ENCODE data around the gene CALR3. TPM values are rescaled to one million over a fixed set of nuclear protein-coding genes. Genes with fewer than 3 reads are reported as not detected.

CALR3 gene
- total and polyA plus RNA-seq, 10 of the 15 experiments (the other 5 are each of a cell fraction or from before 2014, with no cell fraction given) = 0.05 to 0.45 (median 0.12) TPM; not detected in 2

- no peaks in the 10 kb centered on the region for H3K27me3 ChIP-seq (replicated peaks in 1 of 2; ENCODE audit: control insufficient read depth in 2 of 2, insufficient read depth in 2 of 2, low read length in 1 of 2)
- H4K20me1 ChIP-seq (ENCODE audit: control insufficient read depth, insufficient read depth) = no peaks in the 10 kb centered on the region
- no peak overlapping the region for H3K4me3 ChIP-seq
- ChIA-PET SMC1A (ENCODE audit: uncharacterized antibody, unreplicated experiment) (interaction anchor here (0.8 to 1.1 kb wide), 2 partner anchors 13 to 59 kb away, joined by 3 read pairs; no protein-coding TSS in a partner anchor), RAD21 (ENCODE audit: unreplicated experiment) (no interaction called here), CTCF (no interaction called here), POLR2A (interaction anchor here (1.0 kb wide), 1 partner anchor 107 kb away, joined by 3 read pairs; no protein-coding TSS in a partner anchor)
- no peak overlapping the region for H3K4me2 ChIP-seq (ENCODE audit: control insufficient read depth, insufficient read depth)
- H3K79me2 ChIP-seq (ENCODE audit: control insufficient read depth, insufficient read depth, low read length) = no peaks in the 10 kb centered on the region
- H3K9ac ChIP-seq (ENCODE audit: control insufficient read depth, insufficient read depth, low read length) = no peak overlapping the region
- BruUV-seq (replicated peaks) = no TSS peak
- intact Hi-C loops (cut with micrococcal nuclease; ENCODE audit: unreplicated experiment) = no loop called here
- 61% methylated on average over 7 of the region's 7 CpGs for WGBS (ENCODE audit: insufficient coverage, insufficient replicate concordance, low lambda C conversion rate, missing lambda C conversion rate)
- H3K27ac ChIP-seq (ENCODE audit: control insufficient read depth, insufficient read depth) = no peak overlapping the region
- TF ChIP-seq CBFB (IDR thresholded peaks at IDR 0.05; ENCODE audit: low read depth) = no peak
- no peak for TF ChIP-seq ZBTB40 (IDR thresholded peaks at IDR 0.05; ENCODE audit: borderline replicate concordance)
- TF ChIP-seq MLLT1 (IDR thresholded peaks at IDR 0.05) = no peak
- TF ChIP-seq JUNB (IDR thresholded peaks at IDR 0.05) = no peak
- no peaks in the 10 kb centered on the region for H3K4me1 ChIP-seq (ENCODE audit: control insufficient read depth, insufficient read depth, low read length)
- FAIRE-seq (no peak), DNase-seq (ENCODE audit: low read depth, low spot score) (no peak), ATAC-seq (no peak)
- in situ Hi-C loops (cut with MboI) = no loop called here
- H3K9me3 ChIP-seq (replicated peaks; ENCODE audit: control insufficient read depth, insufficient read depth, low read length) = no peaks in the 10 kb centered on the region
- H2AFZ ChIP-seq (ENCODE audit: control insufficient read depth, low read depth, low read length) = no peak overlapping the region
- H3K36me3 ChIP-seq (ENCODE audit: control insufficient read depth in 2 of 2, insufficient read depth in 2 of 2, low read length in 1 of 2) = no peaks in the 10 kb centered on the region
Observed at GRCh38 chr19:16482745-16483144, 13.2 kb downstream of the CALR3 start.

Measured in GM12878 (cell line).